Prostate gland (tissue), 2 donors: ENCODE measurements around the gene CORO1C.

Experiments
- POLR2A ChIP-seq: fragments of 450-650 bp; IDR thresholded peaks from one replicate; pipeline ENCODE4 v1.6.1; 2016; ENCODE audit warnings: antibody characterized with exemption, mild to moderate bottlenecking
- TF ChIP-seq, protein P1 (sequence below), 4 experiments: fragments of 200-600 bp in 2 of 4; fragments of 450-650 bp in 2 of 4; sonication (generic) in 2 of 4; IDR thresholded peaks; 1 replicate in 3 of 4; 2 replicates in 1 of 4; pipeline ENCODE4 v1.5.1; 2016 to 2019; ENCODE audit warnings: antibody characterized with exemption in 4 of 4, mild to moderate bottlenecking in 2 of 4, moderate library complexity in 2 of 4

DNA sequence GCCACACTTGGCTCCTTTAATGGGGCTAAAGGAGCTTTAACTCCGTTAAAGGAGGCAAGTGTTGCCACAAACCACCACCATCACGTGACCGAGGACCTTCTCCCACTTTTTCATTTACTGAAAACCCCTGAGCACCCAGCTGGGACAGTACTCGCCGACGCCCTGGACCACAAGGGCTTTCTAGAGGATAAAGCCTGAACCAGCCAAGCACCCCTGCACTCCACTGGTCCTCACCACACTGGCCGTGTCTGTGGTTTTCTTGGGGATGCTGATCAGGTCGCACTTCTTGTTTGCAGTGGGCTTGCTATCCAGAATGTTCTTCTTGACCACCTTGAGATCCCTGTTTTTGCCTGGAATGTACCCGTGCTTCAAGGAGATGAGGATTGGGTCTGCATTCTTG lies 82.9 kb downstream of the CORO1C start:
- TF ChIP-seq, protein P1, sequence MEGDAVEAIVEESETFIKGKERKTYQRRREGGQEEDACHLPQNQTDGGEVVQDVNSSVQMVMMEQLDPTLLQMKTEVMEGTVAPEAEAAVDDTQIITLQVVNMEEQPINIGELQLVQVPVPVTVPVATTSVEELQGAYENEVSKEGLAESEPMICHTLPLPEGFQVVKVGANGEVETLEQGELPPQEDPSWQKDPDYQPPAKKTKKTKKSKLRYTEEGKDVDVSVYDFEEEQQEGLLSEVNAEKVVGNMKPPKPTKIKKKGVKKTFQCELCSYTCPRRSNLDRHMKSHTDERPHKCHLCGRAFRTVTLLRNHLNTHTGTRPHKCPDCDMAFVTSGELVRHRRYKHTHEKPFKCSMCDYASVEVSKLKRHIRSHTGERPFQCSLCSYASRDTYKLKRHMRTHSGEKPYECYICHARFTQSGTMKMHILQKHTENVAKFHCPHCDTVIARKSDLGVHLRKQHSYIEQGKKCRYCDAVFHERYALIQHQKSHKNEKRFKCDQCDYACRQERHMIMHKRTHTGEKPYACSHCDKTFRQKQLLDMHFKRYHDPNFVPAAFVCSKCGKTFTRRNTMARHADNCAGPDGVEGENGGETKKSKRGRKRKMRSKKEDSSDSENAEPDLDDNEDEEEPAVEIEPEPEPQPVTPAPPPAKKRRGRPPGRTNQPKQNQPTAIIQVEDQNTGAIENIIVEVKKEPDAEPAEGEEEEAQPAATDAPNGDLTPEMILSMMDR (IDR thresholded peaks at IDR 0.05) = no peak
- TF ChIP-seq POLR2A = no peak
